Suprapubic skin (tissue), 4 donors: ENCODE results near the gene MORN5.

Experiments used
- POLR2A ChIP-seq, 2 donors: fragments of 450-650 bp; IDR thresholded peaks; one replicate each; pipeline ENCODE4 v1.6.1; 2017; ENCODE audit warnings: antibody characterized with exemption in 2 of 2, mild to moderate bottlenecking in 2 of 2, moderate library complexity in 2 of 2
- POLR2AphosphoS5 ChIP-seq, 3 donors: sonication (generic); formaldehyde crosslinking; IDR thresholded peaks; one replicate each; pipeline ENCODE4 v1.6.1; 2017; ENCODE audit warnings: antibody characterized with exemption in 3 of 3
- TF ChIP-seq, protein P1 (sequence below), 2 donors: fragments of 200-600 bp in 1 of 2; fragments of 450-650 bp in 1 of 2; sonication (generic) in 1 of 2; IDR thresholded peaks; one replicate each; pipeline ENCODE4 v1.5.1; 2016 to 2019; ENCODE audit warnings: antibody characterized with exemption in 2 of 2, mild to moderate bottlenecking in 1 of 2, moderate library complexity in 1 of 2

DNA sequence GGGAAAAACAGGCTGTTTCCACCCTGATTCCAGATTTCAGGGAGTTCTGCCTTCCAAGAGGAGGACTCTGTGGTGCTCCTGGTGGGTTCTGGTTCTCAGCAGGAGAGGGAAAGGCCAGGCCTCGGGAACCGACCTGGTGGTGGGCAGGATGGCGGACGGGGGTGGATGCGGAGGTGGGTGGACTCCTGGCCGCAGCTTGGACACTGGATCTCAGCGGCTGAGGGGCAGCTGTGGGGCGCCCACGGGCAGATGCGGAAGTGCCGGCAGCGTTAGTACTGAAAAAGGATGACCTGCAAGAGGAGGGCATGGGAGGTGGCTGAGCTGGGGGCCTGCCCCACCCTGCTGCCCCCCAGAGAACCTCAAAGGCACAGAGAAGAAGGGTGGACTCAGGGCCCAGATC, 44.8 kb downstream of the MORN5 start:
- TF ChIP-seq, protein P1, sequence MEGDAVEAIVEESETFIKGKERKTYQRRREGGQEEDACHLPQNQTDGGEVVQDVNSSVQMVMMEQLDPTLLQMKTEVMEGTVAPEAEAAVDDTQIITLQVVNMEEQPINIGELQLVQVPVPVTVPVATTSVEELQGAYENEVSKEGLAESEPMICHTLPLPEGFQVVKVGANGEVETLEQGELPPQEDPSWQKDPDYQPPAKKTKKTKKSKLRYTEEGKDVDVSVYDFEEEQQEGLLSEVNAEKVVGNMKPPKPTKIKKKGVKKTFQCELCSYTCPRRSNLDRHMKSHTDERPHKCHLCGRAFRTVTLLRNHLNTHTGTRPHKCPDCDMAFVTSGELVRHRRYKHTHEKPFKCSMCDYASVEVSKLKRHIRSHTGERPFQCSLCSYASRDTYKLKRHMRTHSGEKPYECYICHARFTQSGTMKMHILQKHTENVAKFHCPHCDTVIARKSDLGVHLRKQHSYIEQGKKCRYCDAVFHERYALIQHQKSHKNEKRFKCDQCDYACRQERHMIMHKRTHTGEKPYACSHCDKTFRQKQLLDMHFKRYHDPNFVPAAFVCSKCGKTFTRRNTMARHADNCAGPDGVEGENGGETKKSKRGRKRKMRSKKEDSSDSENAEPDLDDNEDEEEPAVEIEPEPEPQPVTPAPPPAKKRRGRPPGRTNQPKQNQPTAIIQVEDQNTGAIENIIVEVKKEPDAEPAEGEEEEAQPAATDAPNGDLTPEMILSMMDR (IDR thresholded peaks at IDR 0.05) = no peak
- TF ChIP-seq POLR2A (IDR thresholded peaks at IDR 0.05) (no peak), POLR2AphosphoS5 (IDR thresholded peaks at IDR 0.05) (no peak)
